Endometrial microvascular endothelial cells (primary cell): Measurements from ENCODE around the gene RAPGEF5. TPM values are rescaled to one million over a fixed set of nuclear protein-coding genes. Genes with fewer than 3 reads are reported as not detected.
"Not testable (repeated sequence)": the region's sequence is repeated elsewhere in the genome, so short reads cannot be mapped to it uniquely, and the experiment has no call there.

ENCODE experiments used
- in situ Hi-C: cut with HindIII; loops from 2 replicates; pipeline ENCODE4 v1.10.0; 2017; ENCODE audit warnings: low sequenced_read_pairs, low pct_unique_long_range_greater_than_20kb; ENCODE audit errors: inconsistent ontology term
- total RNA-seq: library from RNA; depleted of rRNA; stranded (reverse); fragments of >200 nt; gene quantifications from one replicate; pipeline ENCODE4 v1.2.3, GENCODE V29; 2015; ENCODE audit errors: inconsistent ontology term

RAPGEF5 gene
- total RNA-seq, 1 donor from 2014 or later: 104 TPM

- in situ Hi-C loops: not testable (repeated sequence)
Observed at GRCh38 chr7:22090958-22091525, 265.9 kb downstream of the RAPGEF5 start.

GRCh38 chr7:22090512-22090911 is 266.4 kb downstream of the RAPGEF5 start:
- in situ Hi-C loops: no loop called here

GRCh38 chr7:22090107-22090506 is 266.8 kb downstream of the RAPGEF5 start:
- in situ Hi-C loops: no loop called here

GRCh38 chr7:22088827-22089226 is 268.1 kb downstream of the RAPGEF5 start:
- in situ Hi-C loops: no loop called here

- in situ Hi-C loops: no loop called here
Observed at GRCh38 chr7:22087861-22088260, 269.1 kb downstream of the RAPGEF5 start.

- in situ Hi-C loops: no loop called here
Observed at GRCh38 chr7:22083704-22084240, 273.2 kb downstream of the RAPGEF5 start.

- in situ Hi-C loops: no loop called here
Observed at GRCh38 chr7:22082886-22083703, 273.9 kb downstream of the RAPGEF5 start.

- in situ Hi-C loops: no loop called here
Observed at GRCh38 chr7:22082553-22082885, 274.4 kb downstream of the RAPGEF5 start.

GRCh38 chr7:22080219-22080618 is 276.7 kb downstream of the RAPGEF5 start:
- in situ Hi-C loops: not testable (repeated sequence)

- in situ Hi-C loops: not testable (repeated sequence)
Observed at GRCh38 chr7:22078872-22079271, 278.1 kb downstream of the RAPGEF5 start.

- in situ Hi-C loops: no loop called here
Observed at GRCh38 chr7:22075561-22075960, 281.4 kb downstream of the RAPGEF5 start.

- in situ Hi-C loops: no loop called here
Observed at GRCh38 chr7:22074897-22075296, 282.1 kb downstream of the RAPGEF5 start.

Other genes starting within 250 kb of the RAPGEF5 start
- 67.3 TPM for gene STEAP1B, start 143.0 kb upstream of the RAPGEF5 start, total RNA-seq